Fibroblast of mammary gland (primary cell): Measurements from ENCODE around the gene PAK1IP1.
"Not testable (repeated sequence)": the region's sequence is repeated elsewhere in the genome, so short reads cannot be mapped to it uniquely, and the experiment has no call there.

Source experiments
- DNase-seq: peaks from one replicate; pipeline ENCODE4 v3.0.0-alpha.2; 2010; ENCODE audit warnings: low read depth
- H3K4me3 ChIP-seq: 2 replicates; pipeline ENCODE4 v1.5.1; 2011; ENCODE audit warnings: low read depth, mild to moderate bottlenecking, low read length, moderate library complexity; ENCODE audit not compliant: control insufficient read depth
- CTCF ChIP-seq: conservative IDR thresholded peaks from 2 replicates; pipeline ENCODE4 v1.5.1; 2011; ENCODE audit warnings: low read depth, low read length, inconsistent platforms; ENCODE audit not compliant: control insufficient read depth, insufficient read depth

Gene PAK1IP1

GRCh38 chr6:10743515-10743914, 48.7 kb downstream of the PAK1IP1 start:
- no peak for DNase-seq
- TF ChIP-seq CTCF, result no peak

GRCh38 chr6:10745116-10745515, 50.3 kb downstream of the PAK1IP1 start:
- no peak for DNase-seq
- TF ChIP-seq CTCF, result no peak
- no peak overlapping the region for H3K4me3 ChIP-seq

More at GRCh38 chr6:10743515-10743914, 48.7 kb downstream of the PAK1IP1 start:
- H3K4me3 ChIP-seq, result no peak overlapping the region

- H3K4me3 ChIP-seq, result peak overlapping the region; percentile 93
- TF ChIP-seq CTCF, result no peak
- DNase-seq, result no peak
Observed at GRCh38 chr6:10746915-10747250, 52.1 kb downstream of the PAK1IP1 start.

GRCh38 chr6:10747251-10747972, 52.6 kb downstream of the PAK1IP1 start, which contains the start of gene TMEM14B:
TSS of gene TMEM14B (plus strand) at chr6:10747805. CDS start at chr6:10749246, 1,441 bp downstream.
- peak; percentile 92 for DNase-seq
- no peak for TF ChIP-seq CTCF
- peak within 1 kb of the TSS; percentile 93 for H3K4me3 ChIP-seq

GRCh38 chr6:10749734-10750133, 55.0 kb downstream of the PAK1IP1 start:
- no peak for DNase-seq
- H3K4me3 ChIP-seq, result no peak overlapping the region
- TF ChIP-seq CTCF, result no peak

GRCh38 chr6:10750568-10750967, 55.8 kb downstream of the PAK1IP1 start:
- H3K4me3 ChIP-seq, DNase-seq: not testable (repeated sequence)

GRCh38 chr6:10751757-10752156, 57.0 kb downstream of the PAK1IP1 start:
- DNase-seq, H3K4me3 ChIP-seq: not testable (repeated sequence)

GRCh38 chr6:10756085-10756484, 61.3 kb downstream of the PAK1IP1 start:
- H3K4me3 ChIP-seq, result no peak overlapping the region
- no peak for TF ChIP-seq CTCF
- no peak for DNase-seq
